NT2/D1 (cell line): ENCODE results near the gene PHIP.

Experiments used
- YY1 ChIP-seq: IDR thresholded peaks from 2 replicates; pipeline ENCODE4 v1.6.1; 2011; ENCODE audit not compliant: insufficient read length, insufficient read depth
- ZNF274 ChIP-seq: IDR thresholded peaks from 2 replicates; pipeline ENCODE4 v1.6.1; 2011; ENCODE audit warnings: mild to moderate bottlenecking, low read depth, low read length

GRCh38 chr6:79077715-79078074 is 359 bp downstream of the PHIP start:
- TF ChIP-seq ZNF274 = no peak
- no peak for TF ChIP-seq YY1
